HepG2 (cell line): ENCODE data around the gene PML. TPM values are rescaled to one million over a fixed set of nuclear protein-coding genes. Genes with fewer than 3 reads are reported as not detected.

Experiments used
- BORCS8-MEF2B ChIP-seq: sonication (generic); formaldehyde crosslinking; IDR thresholded peaks from 2 replicates; pipeline ENCODE4 v1.8.0; 2022; ENCODE audit warnings: mild to moderate bottlenecking, missing genetic modification reagents
- CREB1 ChIP-seq, 2 experiments: fragments of 450-650 bp in 1 of 2; IDR thresholded peaks; 2 replicates each; pipeline ENCODE4 v1.6.1; 2016 to 2017; ENCODE audit warnings: control low read depth in 1 of 2, mild to moderate bottlenecking in 1 of 2, missing compliant biosample characterization in 1 of 2, missing genetic modification characterization in 1 of 2
- CREM ChIP-seq, 2 experiments: sonication (generic) in 1 of 2; formaldehyde crosslinking in 1 of 2; IDR thresholded peaks; 2 replicates each; pipeline versions ENCODE4 v1.4.0 to v1.6.1; 2016 to 2020; ENCODE audit warnings: antibody characterized with exemption in 1 of 2, mild to moderate bottlenecking in 1 of 2, missing genetic modification reagents in 1 of 2
- ETV5 ChIP-seq: IDR thresholded peaks from 2 replicates; pipeline ENCODE4 v1.6.1; 2018; ENCODE audit warnings: missing biosample characterization, missing genetic modification reagents, inconsistent platforms, borderline replicate concordance
- GATAD1 ChIP-seq: IDR thresholded peaks from 2 replicates; pipeline ENCODE4 v1.6.1; 2016; ENCODE audit warnings: missing genetic modification reagents, missing compliant biosample characterization
- KLF11 ChIP-seq: IDR thresholded peaks from 2 replicates; pipeline ENCODE4 v1.6.1; 2016; ENCODE audit warnings: missing compliant biosample characterization
- KLF12 ChIP-seq: sonication (generic); formaldehyde crosslinking; IDR thresholded peaks from 2 replicates; pipeline ENCODE4 v1.4.0; 2020; ENCODE audit warnings: missing genetic modification reagents, borderline replicate concordance
- NFAT5 ChIP-seq: sonication (generic); formaldehyde crosslinking; IDR thresholded peaks from 2 replicates; pipeline ENCODE4 v1.4.0; 2020; ENCODE audit warnings: missing genetic modification reagents
- NFE2 ChIP-seq: sonication (generic); formaldehyde crosslinking; IDR thresholded peaks from 2 replicates; pipeline ENCODE4 v1.4.0; 2020; ENCODE audit warnings: missing genetic modification reagents
- PCBP2 ChIP-seq: fragments of 200-400 bp; formaldehyde crosslinking; optimal IDR thresholded peaks from 2 replicates; pipeline ENCODE3; 2018; ENCODE audit warnings: low read length, low read depth; ENCODE audit not compliant: poor library complexity, severe bottlenecking
- RBAK ChIP-seq: sonication (generic); formaldehyde crosslinking; IDR thresholded peaks from 2 replicates; pipeline ENCODE4 v1.5.1; 2020; ENCODE audit warnings: mild to moderate bottlenecking, missing genetic modification reagents
- RXRA ChIP-seq: sonication (generic); formaldehyde crosslinking; IDR thresholded peaks from 2 replicates; pipeline ENCODE4 v1.5.1; 2020; ENCODE audit warnings: missing genetic modification reagents
- TCF12 ChIP-seq, 2 experiments: fragments of 450-650 bp in 1 of 2; sonication (generic) in 1 of 2; formaldehyde crosslinking in 1 of 2; IDR thresholded peaks; 2 replicates each; pipeline versions ENCODE4 v1.6.1 to v1.8.0; 2017 to 2022; ENCODE audit warnings: antibody characterized with exemption in 1 of 2, mild to moderate bottlenecking in 1 of 2, missing genetic modification reagents in 1 of 2, moderate library complexity in 1 of 2
- YEATS2 ChIP-seq: sonication (generic); formaldehyde crosslinking; IDR thresholded peaks from 2 replicates; pipeline ENCODE4 v1.4.0; 2020; ENCODE audit warnings: missing genetic modification reagents, borderline replicate concordance
- ZFP37 ChIP-seq: sonication (generic); formaldehyde crosslinking; IDR thresholded peaks from 2 replicates; pipeline ENCODE4 v1.4.0; 2020; ENCODE audit warnings: missing genetic modification reagents, borderline replicate concordance
- ZNF333 ChIP-seq: sonication (generic); formaldehyde crosslinking; IDR thresholded peaks from 2 replicates; pipeline ENCODE4 v1.4.0; 2020; ENCODE audit warnings: mild to moderate bottlenecking, missing genetic modification reagents, borderline replicate concordance
- ZNF768 ChIP-seq: sonication (generic); formaldehyde crosslinking; IDR thresholded peaks from 2 replicates; pipeline ENCODE4 v1.4.0; 2020; ENCODE audit warnings: missing genetic modification reagents
- ZNF800 ChIP-seq: sonication (generic); formaldehyde crosslinking; IDR thresholded peaks from 2 replicates; pipeline ENCODE4 v1.4.0; 2020; ENCODE audit warnings: missing genetic modification reagents
- polyA plus RNA-seq, 8 experiments: library from polyadenylated mRNA; depleted of rRNA in 3 of 8; stranded (reverse) in 7 of 8; unstranded in 1 of 8; fragments of >200 nt; fragmentation: Illumina TruSeq in 4 of 8; extraction: Trizol in 4 of 8; gene quantifications; 2 replicates each; pipeline versions ENCODE4 v1.2.1 to v1.2.3, GENCODE V29; 2011 to 2016; ENCODE audit warnings: low read depth in 4 of 8, missing spikeins in 1 of 8, mixed read lengths in 1 of 8; ENCODE audit not compliant: insufficient read depth in 1 of 8
- total RNA-seq, 5 experiments: library from RNA; depleted of rRNA; stranded (reverse); fragments of >200 nt; fragmentation: Illumina TruSeq; extraction: Trizol; gene quantifications; 2 replicates each; pipeline ENCODE4 v1.2.3, GENCODE V29; 2016; ENCODE audit warnings: low read depth in 1 of 5
- TF ChIP-seq, protein P1 (sequence below): sonication (generic); formaldehyde crosslinking; IDR thresholded peaks from 2 replicates; pipeline ENCODE4 v1.5.0; 2020; ENCODE audit warnings: mild to moderate bottlenecking, missing genetic modification reagents

PML gene
- total and polyA plus RNA-seq, 2 of the 13 experiments (the other 11 are each of a cell fraction or from before 2014, with no cell fraction given) = 2.9 to 3.9 TPM

DNA sequence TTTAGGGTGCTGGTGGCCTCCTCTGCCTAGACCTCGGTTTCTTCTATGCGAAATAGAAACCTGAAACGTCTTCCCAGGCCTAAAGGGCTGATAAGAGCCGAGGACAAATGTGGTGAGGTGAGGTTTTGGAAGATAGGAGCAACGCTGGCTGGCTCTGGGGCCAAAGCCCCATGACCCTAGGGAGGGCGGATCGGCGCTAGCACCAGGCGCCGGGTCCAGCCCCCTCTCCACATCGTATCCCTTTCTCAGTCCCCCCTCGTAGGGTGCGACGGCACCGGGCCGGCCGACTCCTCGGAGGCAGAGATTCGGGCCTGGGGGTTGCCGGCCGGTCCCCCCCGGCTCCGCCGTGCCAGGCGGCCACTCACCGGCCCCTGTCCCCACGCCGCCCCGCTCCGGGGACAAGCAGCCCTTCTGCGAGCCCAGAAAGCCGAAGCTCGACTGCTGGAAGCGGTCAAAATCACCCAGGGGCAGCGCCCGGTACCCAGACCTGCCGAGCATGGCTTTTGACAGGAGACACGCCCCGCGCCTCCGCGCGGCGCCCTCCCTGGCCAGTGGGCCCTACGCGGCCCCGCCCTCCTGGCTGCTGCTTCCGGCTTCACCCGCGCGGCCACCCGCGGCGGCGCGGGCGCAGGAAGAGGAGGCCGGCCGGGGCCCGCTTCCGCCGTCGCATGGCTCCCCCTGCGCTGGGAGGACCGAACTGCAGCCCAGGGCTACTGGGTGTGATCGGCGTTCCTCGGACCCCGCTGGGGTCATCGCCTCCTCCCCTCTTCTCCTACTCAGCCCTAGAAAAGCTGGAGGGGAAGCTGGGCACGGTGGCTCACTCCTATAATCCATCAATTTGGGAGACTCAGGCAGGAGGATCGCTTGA lies 2.6 kb upstream of the PML start, which contains the start of gene STOML1 (continued):
- TF ChIP-seq NFAT5 (no peak), ZNF800 (CRISPR knock-in tag) (no peak), RBAK (CRISPR knock-in tag) (no peak), PCBP2 (no peak), ZNF768 (CRISPR knock-in tag) (peak; percentile 58; the same call in 1 of the 2 replicates), GATAD1 (CRISPR knock-in tag) (peak; percentile 89), KLF11 (CRISPR knock-in tag) (no peak), CREB1 (IDR thresholded peaks at IDR 0.05) (no peak), CREB1 (CRISPR knock-in tag; IDR thresholded peaks at IDR 0.05) (no peak), ETV5 (CRISPR knock-in tag) (peak; percentile 88), RXRA (CRISPR knock-in tag) (peak; percentile 58), TCF12 (IDR thresholded peaks at IDR 0.05) (no peak), TCF12 (CRISPR knock-in tag; IDR thresholded peaks at IDR 0.05) (no peak), NFE2 (CRISPR knock-in tag) (no peak), YEATS2 (peak; percentile 76; the same call in 1 of the 2 replicates), ZFP37 (CRISPR knock-in tag) (no peak), CREM (IDR thresholded peaks at IDR 0.05) (no peak), CREM (CRISPR knock-in tag; IDR thresholded peaks at IDR 0.05) (no peak), BORCS8-MEF2B (no peak), ZNF333 (no peak), KLF12 (CRISPR knock-in tag) (peak; percentile 88; the same call in 1 of the 2 replicates)
- TF ChIP-seq, protein P1, sequence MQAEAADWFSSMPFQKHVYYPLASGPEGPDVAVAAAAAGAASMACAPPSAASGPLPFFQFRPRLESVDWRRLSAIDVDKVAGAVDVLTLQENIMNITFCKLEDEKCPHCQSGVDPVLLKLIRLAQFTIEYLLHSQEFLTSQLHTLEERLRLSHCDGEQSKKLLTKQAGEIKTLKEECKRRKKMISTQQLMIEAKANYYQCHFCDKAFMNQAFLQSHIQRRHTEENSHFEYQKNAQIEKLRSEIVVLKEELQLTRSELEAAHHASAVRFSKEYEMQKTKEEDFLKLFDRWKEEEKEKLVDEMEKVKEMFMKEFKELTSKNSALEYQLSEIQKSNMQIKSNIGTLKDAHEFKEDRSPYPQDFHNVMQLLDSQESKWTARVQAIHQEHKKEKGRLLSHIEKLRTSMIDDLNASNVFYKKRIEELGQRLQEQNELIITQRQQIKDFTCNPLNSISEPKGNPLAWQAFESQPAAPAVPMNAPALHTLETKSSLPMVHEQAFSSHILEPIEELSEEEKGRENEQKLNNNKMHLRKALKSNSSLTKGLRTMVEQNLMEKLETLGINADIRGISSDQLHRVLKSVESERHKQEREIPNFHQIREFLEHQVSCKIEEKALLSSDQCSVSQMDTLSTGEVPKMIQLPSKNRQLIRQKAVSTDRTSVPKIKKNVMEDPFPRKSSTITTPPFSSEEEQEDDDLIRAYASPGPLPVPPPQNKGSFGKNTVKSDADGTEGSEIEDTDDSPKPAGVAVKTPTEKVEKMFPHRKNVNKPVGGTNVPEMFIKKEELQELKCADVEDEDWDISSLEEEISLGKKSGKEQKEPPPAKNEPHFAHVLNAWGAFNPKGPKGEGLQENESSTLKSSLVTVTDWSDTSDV (CRISPR knock-in tag) = no peak
